HepG2 (cell line): Measurements from ENCODE around the gene RUNDC1. TPM values are rescaled to one million over a fixed set of nuclear protein-coding genes. Genes with fewer than 3 reads are reported as not detected.

ENCODE experiments used
- CHD4 ChIP-seq: fragments of 200-600 bp; sonication (generic); IDR thresholded peaks from 2 replicates; pipeline ENCODE4 v1.7.0; 2017; ENCODE audit warnings: mild to moderate bottlenecking, low read length, borderline replicate concordance
- JUND ChIP-seq: sonication (generic); formaldehyde crosslinking; IDR thresholded peaks from 2 replicates; pipeline ENCODE4 v1.8.0; 2022; ENCODE audit warnings: mild to moderate bottlenecking, missing genetic modification reagents
- PAF1 ChIP-seq: IDR thresholded peaks from 2 replicates; pipeline ENCODE4 v1.6.1; 2016; ENCODE audit warnings: missing genetic modification reagents, missing compliant biosample characterization
- RCOR2 ChIP-seq: IDR thresholded peaks from 2 replicates; pipeline ENCODE4 v1.6.1; 2016; ENCODE audit warnings: missing biosample characterization, missing genetic modification reagents
- SIN3B ChIP-seq: fragments of 150-350 bp; IDR thresholded peaks from 2 replicates; pipeline ENCODE4 v1.6.1; 2014; ENCODE audit warnings: low read length
- TCF7 ChIP-seq: sonication (generic); IDR thresholded peaks from 2 replicates; pipeline ENCODE4 v1.6.1; 2016; ENCODE audit warnings: antibody characterized with exemption, low read depth
- ZBTB43 ChIP-seq: sonication (generic); formaldehyde crosslinking; conservative IDR thresholded peaks from 2 replicates; pipeline ENCODE4 v1.4.0; 2020; ENCODE audit warnings: missing genetic modification reagents
- ZNF124 ChIP-seq: sonication (generic); formaldehyde crosslinking; IDR thresholded peaks from 2 replicates; pipeline ENCODE4 v1.4.0; 2020; ENCODE audit warnings: missing genetic modification reagents
- ZNF562 ChIP-seq: sonication (generic); formaldehyde crosslinking; IDR thresholded peaks from 2 replicates; pipeline ENCODE4 v1.8.0; 2022; ENCODE audit warnings: missing genetic modification reagents, borderline replicate concordance
- ZNF572 ChIP-seq: sonication (generic); formaldehyde crosslinking; IDR thresholded peaks from 2 replicates; pipeline ENCODE4 v1.5.1; 2020; ENCODE audit warnings: mild to moderate bottlenecking, missing genetic modification reagents
- ZNF615 ChIP-seq: sonication (generic); formaldehyde crosslinking; IDR thresholded peaks from 2 replicates; pipeline ENCODE4 v1.5.0; 2020; ENCODE audit warnings: mild to moderate bottlenecking, missing genetic modification reagents, borderline replicate concordance
- ZNF674 ChIP-seq: sonication (generic); formaldehyde crosslinking; IDR thresholded peaks from 2 replicates; pipeline ENCODE4 v1.5.0; 2020; ENCODE audit warnings: low read depth, mild to moderate bottlenecking, missing genetic modification reagents
- ZNF746 ChIP-seq: sonication (generic); formaldehyde crosslinking; IDR thresholded peaks from 2 replicates; pipeline ENCODE4 v1.8.0; 2022; ENCODE audit warnings: mild to moderate bottlenecking, missing genetic modification reagents
- ZNF775 ChIP-seq: sonication (generic); formaldehyde crosslinking; IDR thresholded peaks from 2 replicates; pipeline ENCODE4 v1.4.0; 2020; ENCODE audit warnings: missing genetic modification reagents, mild to moderate bottlenecking, moderate library complexity, borderline replicate concordance
- ZNF780A ChIP-seq: sonication (generic); formaldehyde crosslinking; IDR thresholded peaks from 2 replicates; pipeline ENCODE4 v1.8.0; 2022; ENCODE audit warnings: mild to moderate bottlenecking, missing genetic modification reagents, moderate library complexity
- polyA plus RNA-seq, 8 experiments: library from polyadenylated mRNA; depleted of rRNA in 3 of 8; stranded (reverse) in 7 of 8; unstranded in 1 of 8; fragments of >200 nt; fragmentation: Illumina TruSeq in 4 of 8; extraction: Trizol in 4 of 8; gene quantifications; 2 replicates each; pipeline versions ENCODE4 v1.2.1 to v1.2.3, GENCODE V29; 2011 to 2016; ENCODE audit warnings: low read depth in 4 of 8, missing spikeins in 1 of 8, mixed read lengths in 1 of 8; ENCODE audit not compliant: insufficient read depth in 1 of 8
- total RNA-seq, 5 experiments: library from RNA; depleted of rRNA; stranded (reverse); fragments of >200 nt; fragmentation: Illumina TruSeq; extraction: Trizol; gene quantifications; 2 replicates each; pipeline ENCODE4 v1.2.3, GENCODE V29; 2016; ENCODE audit warnings: low read depth in 1 of 5
- TF ChIP-seq, protein P1 (sequence below): fragments of 450-650 bp; IDR thresholded peaks from 2 replicates; pipeline ENCODE4 v1.6.1; 2016
- TF ChIP-seq, protein P2 (sequence below): IDR thresholded peaks from 2 replicates; pipeline ENCODE4 v1.6.1; 2016; ENCODE audit warnings: low read depth, missing genetic modification reagents, missing compliant biosample characterization
- TF ChIP-seq, protein P3 (sequence below): sonication (generic); formaldehyde crosslinking; IDR thresholded peaks from 2 replicates; pipeline ENCODE4 v1.4.0; 2020; ENCODE audit warnings: missing genetic modification reagents

Gene RUNDC1
- total and polyA plus RNA-seq, 2 of the 13 experiments (the other 11 are each of a cell fraction or from before 2014, with no cell fraction given), result 10.3 to 11.4 TPM

- TF ChIP-seq TCF7 (no peak), RCOR2 (no peak), ZNF124 (no peak), ZNF775 (CRISPR knock-in tag) (no peak), ZNF780A (CRISPR knock-in tag) (no peak), ZNF674 (CRISPR knock-in tag) (no peak), ZNF615 (no peak), ZNF562 (CRISPR knock-in tag) (no peak), JUND (no peak), SIN3B (no peak), ZNF572 (no peak), CHD4 (no peak), ZNF746 (CRISPR knock-in tag) (0 out of 2 replicates have a peak, but pooled peaks have one; percentile 8), ZBTB43 (CRISPR knock-in tag) (no peak), PAF1 (no peak)
- TF ChIP-seq, protein P1, sequence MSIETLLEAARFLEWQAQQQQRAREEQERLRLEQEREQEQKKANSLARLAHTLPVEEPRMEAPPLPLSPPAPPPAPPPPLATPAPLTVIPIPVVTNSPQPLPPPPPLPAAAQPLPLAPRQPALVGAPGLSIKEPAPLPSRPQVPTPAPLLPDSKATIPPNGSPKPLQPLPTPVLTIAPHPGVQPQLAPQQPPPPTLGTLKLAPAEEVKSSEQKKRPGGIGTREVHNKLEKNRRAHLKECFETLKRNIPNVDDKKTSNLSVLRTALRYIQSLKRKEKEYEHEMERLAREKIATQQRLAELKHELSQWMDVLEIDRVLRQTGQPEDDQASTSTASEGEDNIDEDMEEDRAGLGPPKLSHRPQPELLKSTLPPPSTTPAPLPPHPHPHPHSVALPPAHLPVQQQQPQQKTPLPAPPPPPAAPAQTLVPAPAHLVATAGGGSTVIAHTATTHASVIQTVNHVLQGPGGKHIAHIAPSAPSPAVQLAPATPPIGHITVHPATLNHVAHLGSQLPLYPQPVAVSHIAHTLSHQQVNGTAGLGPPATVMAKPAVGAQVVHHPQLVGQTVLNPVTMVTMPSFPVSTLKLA, result no peak; the same call in 1 of the 2 replicates
- TF ChIP-seq, protein P2, sequence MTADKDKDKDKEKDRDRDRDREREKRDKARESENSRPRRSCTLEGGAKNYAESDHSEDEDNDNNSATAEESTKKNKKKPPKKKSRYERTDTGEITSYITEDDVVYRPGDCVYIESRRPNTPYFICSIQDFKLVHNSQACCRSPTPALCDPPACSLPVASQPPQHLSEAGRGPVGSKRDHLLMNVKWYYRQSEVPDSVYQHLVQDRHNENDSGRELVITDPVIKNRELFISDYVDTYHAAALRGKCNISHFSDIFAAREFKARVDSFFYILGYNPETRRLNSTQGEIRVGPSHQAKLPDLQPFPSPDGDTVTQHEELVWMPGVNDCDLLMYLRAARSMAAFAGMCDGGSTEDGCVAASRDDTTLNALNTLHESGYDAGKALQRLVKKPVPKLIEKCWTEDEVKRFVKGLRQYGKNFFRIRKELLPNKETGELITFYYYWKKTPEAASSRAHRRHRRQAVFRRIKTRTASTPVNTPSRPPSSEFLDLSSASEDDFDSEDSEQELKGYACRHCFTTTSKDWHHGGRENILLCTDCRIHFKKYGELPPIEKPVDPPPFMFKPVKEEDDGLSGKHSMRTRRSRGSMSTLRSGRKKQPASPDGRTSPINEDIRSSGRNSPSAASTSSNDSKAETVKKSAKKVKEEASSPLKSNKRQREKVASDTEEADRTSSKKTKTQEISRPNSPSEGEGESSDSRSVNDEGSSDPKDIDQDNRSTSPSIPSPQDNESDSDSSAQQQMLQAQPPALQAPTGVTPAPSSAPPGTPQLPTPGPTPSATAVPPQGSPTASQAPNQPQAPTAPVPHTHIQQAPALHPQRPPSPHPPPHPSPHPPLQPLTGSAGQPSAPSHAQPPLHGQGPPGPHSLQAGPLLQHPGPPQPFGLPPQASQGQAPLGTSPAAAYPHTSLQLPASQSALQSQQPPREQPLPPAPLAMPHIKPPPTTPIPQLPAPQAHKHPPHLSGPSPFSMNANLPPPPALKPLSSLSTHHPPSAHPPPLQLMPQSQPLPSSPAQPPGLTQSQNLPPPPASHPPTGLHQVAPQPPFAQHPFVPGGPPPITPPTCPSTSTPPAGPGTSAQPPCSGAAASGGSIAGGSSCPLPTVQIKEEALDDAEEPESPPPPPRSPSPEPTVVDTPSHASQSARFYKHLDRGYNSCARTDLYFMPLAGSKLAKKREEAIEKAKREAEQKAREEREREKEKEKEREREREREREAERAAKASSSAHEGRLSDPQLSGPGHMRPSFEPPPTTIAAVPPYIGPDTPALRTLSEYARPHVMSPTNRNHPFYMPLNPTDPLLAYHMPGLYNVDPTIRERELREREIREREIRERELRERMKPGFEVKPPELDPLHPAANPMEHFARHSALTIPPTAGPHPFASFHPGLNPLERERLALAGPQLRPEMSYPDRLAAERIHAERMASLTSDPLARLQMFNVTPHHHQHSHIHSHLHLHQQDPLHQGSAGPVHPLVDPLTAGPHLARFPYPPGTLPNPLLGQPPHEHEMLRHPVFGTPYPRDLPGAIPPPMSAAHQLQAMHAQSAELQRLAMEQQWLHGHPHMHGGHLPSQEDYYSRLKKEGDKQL (CRISPR knock-in tag), result no peak
- TF ChIP-seq, protein P3, sequence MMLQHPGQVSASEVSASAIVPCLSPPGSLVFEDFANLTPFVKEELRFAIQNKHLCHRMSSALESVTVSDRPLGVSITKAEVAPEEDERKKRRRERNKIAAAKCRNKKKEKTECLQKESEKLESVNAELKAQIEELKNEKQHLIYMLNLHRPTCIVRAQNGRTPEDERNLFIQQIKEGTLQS (CRISPR knock-in tag), result no peak; the same call in 1 of the 2 replicates
These were observed 673 bp upstream of the RUNDC1 start, which contains the start of gene PTGES3L (continued) for GRCh38 chr17:42979511-42980273.
